Panc1 (cell line): ENCODE data around the gene CHD1L. TPM values are rescaled to one million over a fixed set of nuclear protein-coding genes. Genes with fewer than 3 reads are reported as not detected.

Experiments
- ATAC-seq: fragments of 200-7000 bp; cut with Tn5 transposase; 2 replicates; pipeline ENCODE4 v1.9.1; 2020; ENCODE audit warnings: mild to moderate bottlenecking, moderate library complexity
- BruUV-seq: library from RNA; stranded (reverse); fragments of 400-500 nt; replicated peaks from 2 replicates; lab custom pipeline; 2021; lab: Mats Ljungman, UMichigan
- CTCF ChIA-PET: fragments of 300-600 bp; sonication (Branson Sonifier 250); formaldehyde crosslinking; loops from one replicate; lab custom pipeline; 2022; ENCODE audit warnings: antibody characterized with exemption; lab: Charles Lee
- POLR2A ChIA-PET: fragments of 300-600 bp; sonication (Branson Sonifier 250); formaldehyde crosslinking; loops from one replicate; lab custom pipeline; 2022; ENCODE audit warnings: antibody characterized with exemption; lab: Charles Lee
- DNase-seq: peaks from one replicate; pipeline ENCODE4 v3.0.0-alpha.2; 2010; ENCODE audit warnings: low read depth, low spot score
- H3K27ac ChIP-seq: 2 replicates; pipeline ENCODE4 v1.5.1; 2011; ENCODE audit warnings: mild to moderate bottlenecking, low read length, inconsistent platforms
- H3K27me3 ChIP-seq: fragments of 200-500 bp; sonication (Bioruptor generic); 2 replicates; pipeline ENCODE4 v1.6.0; 2014; ENCODE audit warnings: low read length, inconsistent platforms; ENCODE audit not compliant: control insufficient read depth, insufficient read depth
- H3K36me3 ChIP-seq: fragments of 200-500 bp; sonication (Bioruptor generic); 2 replicates; pipeline ENCODE4 v1.5.1; 2014; ENCODE audit warnings: inconsistent platforms, mild to moderate bottlenecking, low read length, moderate library complexity; ENCODE audit not compliant: control insufficient read depth, insufficient read depth
- H3K4me1 ChIP-seq: 2 replicates; pipeline ENCODE4 v1.5.1; 2011; ENCODE audit warnings: inconsistent platforms, mild to moderate bottlenecking, low read length, moderate library complexity; ENCODE audit not compliant: control insufficient read depth, insufficient read depth
- H3K4me3 ChIP-seq, 2 experiments: 2 replicates each; pipeline ENCODE4 v1.5.1; 2011 to 2012; ENCODE audit warnings: low read depth in 2 of 2, low read length in 2 of 2, mild to moderate bottlenecking in 2 of 2, inconsistent platforms in 1 of 2, moderate library complexity in 1 of 2
- H3K9me3 ChIP-seq: fragments of 200-500 bp; sonication (Bioruptor generic); 2 replicates; pipeline ENCODE4 v1.5.1; 2014; ENCODE audit warnings: low read depth, mild to moderate bottlenecking, inconsistent platforms, low read length, moderate library complexity; ENCODE audit not compliant: control insufficient read depth, insufficient read depth
- POLR2AphosphoS5 ChIP-seq: IDR thresholded peaks from 2 replicates; pipeline ENCODE4 v1.6.1; 2012; ENCODE audit warnings: mild to moderate bottlenecking, low read depth, low read length, moderate library complexity
- SIN3A ChIP-seq: IDR thresholded peaks from 2 replicates; pipeline ENCODE4 v1.6.1; 2012; ENCODE audit warnings: low read depth, mild to moderate bottlenecking, low read length, moderate library complexity, borderline replicate concordance; ENCODE audit not compliant: insufficient read depth
- TCF7L2 ChIP-seq: IDR thresholded peaks from 2 replicates; pipeline ENCODE4 v1.6.1; 2011; ENCODE audit warnings: mild to moderate bottlenecking, low read depth, low read length, inconsistent platforms
- in situ Hi-C: cut with HindIII; loops from 2 replicates; pipeline ENCODE4 v1.10.0; 2016; ENCODE audit warnings: low sequenced_read_pairs, low pct_unique_long_range_greater_than_20kb
- intact Hi-C: fragments of 100-400 bp; cut with micrococcal nuclease; formaldehyde crosslinking; loops from one replicate; pipeline ENCODE4 v1.10.0; 2022; ENCODE audit not compliant: unreplicated experiment
- total RNA-seq: library from RNA; stranded (reverse); gene quantifications from one replicate; pipeline ENCODE4 v1.2.1, GENCODE V29; 2021; ENCODE audit not compliant: unreplicated experiment
- TF ChIP-seq, protein P1 (sequence below), 2 experiments: IDR thresholded peaks; 2 replicates each; pipeline ENCODE4 v1.6.1; 2011 to 2012; ENCODE audit warnings: low read depth in 2 of 2, control low read depth in 1 of 2, low read length in 1 of 2, mild to moderate bottlenecking in 1 of 2, moderate library complexity in 1 of 2; ENCODE audit not compliant: insufficient read depth in 1 of 2
- TF ChIP-seq, protein P2 (sequence below): fragments of 450-650 bp; IDR thresholded peaks from 2 replicates; pipeline ENCODE4 v1.5.1; 2017; ENCODE audit warnings: mild to moderate bottlenecking

CHD1L gene
- total RNA-seq, 1 experiment from 2014 or later = 48.3 TPM

DNA sequence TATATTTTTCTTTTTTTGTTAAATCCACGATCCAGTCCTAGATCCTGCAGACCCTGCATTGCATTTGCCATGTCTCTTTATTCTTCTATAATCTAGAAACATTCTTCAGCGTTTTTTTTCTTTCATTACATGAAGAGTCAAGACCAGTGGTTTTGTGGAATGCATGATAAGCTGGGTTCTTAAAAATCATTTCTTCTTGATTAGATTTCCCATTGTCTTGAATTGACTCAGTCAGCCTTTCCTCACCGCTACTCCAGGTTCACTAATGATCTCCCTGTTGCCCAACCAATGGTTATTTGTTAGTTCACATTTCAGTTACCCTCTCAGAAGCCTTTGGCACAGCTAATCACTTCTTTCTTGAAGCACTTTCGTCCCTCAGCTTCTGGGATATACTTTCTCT is 25.2 kb downstream of the CHD1L start:
- intact Hi-C loops = no loop called here
- no peaks in the 10 kb centered on the region for H3K9me3 ChIP-seq
- TF ChIP-seq SIN3A (no peak), TCF7L2 (no peak), POLR2AphosphoS5 (no peak)
- TF ChIP-seq, protein P1, sequence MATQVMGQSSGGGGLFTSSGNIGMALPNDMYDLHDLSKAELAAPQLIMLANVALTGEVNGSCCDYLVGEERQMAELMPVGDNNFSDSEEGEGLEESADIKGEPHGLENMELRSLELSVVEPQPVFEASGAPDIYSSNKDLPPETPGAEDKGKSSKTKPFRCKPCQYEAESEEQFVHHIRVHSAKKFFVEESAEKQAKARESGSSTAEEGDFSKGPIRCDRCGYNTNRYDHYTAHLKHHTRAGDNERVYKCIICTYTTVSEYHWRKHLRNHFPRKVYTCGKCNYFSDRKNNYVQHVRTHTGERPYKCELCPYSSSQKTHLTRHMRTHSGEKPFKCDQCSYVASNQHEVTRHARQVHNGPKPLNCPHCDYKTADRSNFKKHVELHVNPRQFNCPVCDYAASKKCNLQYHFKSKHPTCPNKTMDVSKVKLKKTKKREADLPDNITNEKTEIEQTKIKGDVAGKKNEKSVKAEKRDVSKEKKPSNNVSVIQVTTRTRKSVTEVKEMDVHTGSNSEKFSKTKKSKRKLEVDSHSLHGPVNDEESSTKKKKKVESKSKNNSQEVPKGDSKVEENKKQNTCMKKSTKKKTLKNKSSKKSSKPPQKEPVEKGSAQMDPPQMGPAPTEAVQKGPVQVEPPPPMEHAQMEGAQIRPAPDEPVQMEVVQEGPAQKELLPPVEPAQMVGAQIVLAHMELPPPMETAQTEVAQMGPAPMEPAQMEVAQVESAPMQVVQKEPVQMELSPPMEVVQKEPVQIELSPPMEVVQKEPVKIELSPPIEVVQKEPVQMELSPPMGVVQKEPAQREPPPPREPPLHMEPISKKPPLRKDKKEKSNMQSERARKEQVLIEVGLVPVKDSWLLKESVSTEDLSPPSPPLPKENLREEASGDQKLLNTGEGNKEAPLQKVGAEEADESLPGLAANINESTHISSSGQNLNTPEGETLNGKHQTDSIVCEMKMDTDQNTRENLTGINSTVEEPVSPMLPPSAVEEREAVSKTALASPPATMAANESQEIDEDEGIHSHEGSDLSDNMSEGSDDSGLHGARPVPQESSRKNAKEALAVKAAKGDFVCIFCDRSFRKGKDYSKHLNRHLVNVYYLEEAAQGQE (IDR thresholded peaks at IDR 0.05; ENCODE audit: insufficient read depth in 1 of 2, low read depth in 2 of 2, low read length in 1 of 2) = no peak
- TF ChIP-seq, protein P2, sequence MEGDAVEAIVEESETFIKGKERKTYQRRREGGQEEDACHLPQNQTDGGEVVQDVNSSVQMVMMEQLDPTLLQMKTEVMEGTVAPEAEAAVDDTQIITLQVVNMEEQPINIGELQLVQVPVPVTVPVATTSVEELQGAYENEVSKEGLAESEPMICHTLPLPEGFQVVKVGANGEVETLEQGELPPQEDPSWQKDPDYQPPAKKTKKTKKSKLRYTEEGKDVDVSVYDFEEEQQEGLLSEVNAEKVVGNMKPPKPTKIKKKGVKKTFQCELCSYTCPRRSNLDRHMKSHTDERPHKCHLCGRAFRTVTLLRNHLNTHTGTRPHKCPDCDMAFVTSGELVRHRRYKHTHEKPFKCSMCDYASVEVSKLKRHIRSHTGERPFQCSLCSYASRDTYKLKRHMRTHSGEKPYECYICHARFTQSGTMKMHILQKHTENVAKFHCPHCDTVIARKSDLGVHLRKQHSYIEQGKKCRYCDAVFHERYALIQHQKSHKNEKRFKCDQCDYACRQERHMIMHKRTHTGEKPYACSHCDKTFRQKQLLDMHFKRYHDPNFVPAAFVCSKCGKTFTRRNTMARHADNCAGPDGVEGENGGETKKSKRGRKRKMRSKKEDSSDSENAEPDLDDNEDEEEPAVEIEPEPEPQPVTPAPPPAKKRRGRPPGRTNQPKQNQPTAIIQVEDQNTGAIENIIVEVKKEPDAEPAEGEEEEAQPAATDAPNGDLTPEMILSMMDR = no peak
- ChIA-PET CTCF (no interaction called here), POLR2A (no interaction called here)
- in situ Hi-C loops = no loop called here
- ATAC-seq = no peak
- no TSS peak for BruUV-seq
- peaks cover 17% of the 10 kb centered on the region for H3K36me3 ChIP-seq
- no peaks in the 10 kb centered on the region for H3K27me3 ChIP-seq
- no peaks in the 10 kb centered on the region for H3K4me1 ChIP-seq
- no peak overlapping the region for H3K27ac ChIP-seq
- no peak for DNase-seq
- H3K4me3 ChIP-seq = no peak overlapping the region

DNA sequence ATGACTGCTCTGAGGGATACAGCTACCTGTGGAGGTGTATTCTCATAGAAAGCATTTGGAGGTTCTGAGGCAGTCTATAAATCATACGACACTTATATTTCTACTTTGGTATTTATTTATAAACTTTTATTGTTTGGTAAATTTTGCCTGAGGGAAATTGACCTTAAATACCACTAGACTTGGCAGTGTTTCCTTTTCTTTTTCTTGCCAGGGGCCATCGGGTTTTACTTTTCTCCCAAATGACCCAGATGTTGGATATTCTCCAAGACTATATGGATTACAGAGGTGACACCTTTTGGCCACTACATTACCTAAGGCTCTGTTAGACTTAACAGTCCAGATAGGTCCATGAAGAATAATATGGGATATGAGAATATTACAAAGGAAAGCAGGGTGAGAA is 28.2 kb downstream of the CHD1L start:
- H3K4me3 ChIP-seq = no peak overlapping the region
- H3K4me1 ChIP-seq = peaks cover 4% of the 10 kb centered on the region; the same call in 1 of the 2 replicates
- intact Hi-C loops = loop anchor here (5.0 kb wide), 1 partner anchor 122 kb away; no protein-coding TSS in a partner anchor
- no TSS peak for BruUV-seq
- ATAC-seq = no peak
- peaks cover 13% of the 10 kb centered on the region for H3K36me3 ChIP-seq
- in situ Hi-C loops = no loop called here
- no peaks in the 10 kb centered on the region for H3K27me3 ChIP-seq
- H3K27ac ChIP-seq = no peak overlapping the region
- CTCF ChIA-PET = interaction anchor here (0.5 kb wide), 1 partner anchor 621 kb away, joined by 3 read pairs; no protein-coding TSS in a partner anchor
- TF ChIP-seq SIN3A = no peak
- TF ChIP-seq, protein P2 = no peak
- TF ChIP-seq, protein P1 (IDR thresholded peaks at IDR 0.05; ENCODE audit: insufficient read depth in 1 of 2, low read depth in 2 of 2, low read length in 1 of 2) = no peak
- no peaks in the 10 kb centered on the region for H3K9me3 ChIP-seq
- DNase-seq = no peak
- POLR2A ChIA-PET = no interaction called here
